HepG2 (cell line): Measurements from ENCODE around the gene POLE. TPM values are rescaled to one million over a fixed set of nuclear protein-coding genes. Genes with fewer than 3 reads are reported as not detected.

ENCODE experiments used
- AGO1 ChIP-seq: fragments of 200-400 bp; formaldehyde crosslinking; IDR thresholded peaks from 2 replicates; pipeline ENCODE4 v1.6.1; 2017; ENCODE audit warnings: mild to moderate bottlenecking, low read depth, low read length, moderate library complexity; ENCODE audit not compliant: poor library complexity, severe bottlenecking
- ASH2L ChIP-seq: fragments of 300-600, 200-600 bp; sonication (generic); IDR thresholded peaks from 2 replicates; pipeline ENCODE4 v1.7.0; 2017; ENCODE audit warnings: low read depth, mild to moderate bottlenecking, moderate library complexity, mixed read lengths, low read length; ENCODE audit not compliant: insufficient read length
- CAMTA2 ChIP-seq: sonication (generic); formaldehyde crosslinking; IDR thresholded peaks from 2 replicates; pipeline ENCODE4 v1.4.0; 2020; ENCODE audit warnings: mild to moderate bottlenecking, missing genetic modification reagents, borderline replicate concordance
- ESRRA ChIP-seq: sonication (generic); formaldehyde crosslinking; IDR thresholded peaks from 2 replicates; pipeline ENCODE4 v1.5.1; 2020; ENCODE audit warnings: mild to moderate bottlenecking, low read depth, missing genetic modification reagents
- ETV5 ChIP-seq: IDR thresholded peaks from 2 replicates; pipeline ENCODE4 v1.6.1; 2018; ENCODE audit warnings: missing biosample characterization, missing genetic modification reagents, inconsistent platforms, borderline replicate concordance
- KMT2A ChIP-seq: sonication (generic); formaldehyde crosslinking; IDR thresholded peaks from 2 replicates; pipeline ENCODE4 v1.4.0; 2020; ENCODE audit warnings: missing genetic modification reagents
- PAX8 ChIP-seq: sonication (generic); formaldehyde crosslinking; IDR thresholded peaks from 2 replicates; pipeline ENCODE4 v1.8.0; 2022; ENCODE audit warnings: mild to moderate bottlenecking, missing genetic modification reagents, borderline replicate concordance
- PITX1 ChIP-seq: sonication (generic); formaldehyde crosslinking; IDR thresholded peaks from 2 replicates; pipeline ENCODE4 v1.5.1; 2020; ENCODE audit warnings: mild to moderate bottlenecking, missing genetic modification reagents
- SPEN ChIP-seq: sonication (generic); formaldehyde crosslinking; IDR thresholded peaks from 2 replicates; pipeline ENCODE4 v1.5.1; 2020; ENCODE audit warnings: low read depth, mild to moderate bottlenecking, missing genetic modification reagents
- ZFP36L2 ChIP-seq: sonication (generic); formaldehyde crosslinking; IDR thresholded peaks from 2 replicates; pipeline ENCODE4 v1.4.0; 2020; ENCODE audit warnings: missing genetic modification reagents
- ZFX ChIP-seq: sonication (generic); formaldehyde crosslinking; IDR thresholded peaks from 2 replicates; pipeline ENCODE4 v1.4.0; 2020; ENCODE audit warnings: mild to moderate bottlenecking, low read depth, missing genetic modification reagents, moderate library complexity
- ZNF121 ChIP-seq: sonication (generic); formaldehyde crosslinking; IDR thresholded peaks from 2 replicates; pipeline ENCODE4 v1.5.0; 2020; ENCODE audit warnings: mild to moderate bottlenecking, missing genetic modification reagents
- ZNF44 ChIP-seq: sonication (generic); formaldehyde crosslinking; IDR thresholded peaks from 2 replicates; pipeline ENCODE4 v1.5.1; 2020; ENCODE audit warnings: mild to moderate bottlenecking, missing genetic modification reagents
- ZNF496 ChIP-seq: sonication (generic); formaldehyde crosslinking; IDR thresholded peaks from 2 replicates; pipeline ENCODE4 v1.8.1; 2023; ENCODE audit warnings: mild to moderate bottlenecking, moderate library complexity, missing genetic modification reagents; ENCODE audit not compliant: insufficient replicate concordance
- polyA plus RNA-seq, 8 experiments: library from polyadenylated mRNA; depleted of rRNA in 3 of 8; stranded (reverse) in 7 of 8; unstranded in 1 of 8; fragments of >200 nt; fragmentation: Illumina TruSeq in 4 of 8; extraction: Trizol in 4 of 8; gene quantifications; 2 replicates each; pipeline versions ENCODE4 v1.2.1 to v1.2.3, GENCODE V29; 2011 to 2016; ENCODE audit warnings: low read depth in 4 of 8, missing spikeins in 1 of 8, mixed read lengths in 1 of 8; ENCODE audit not compliant: insufficient read depth in 1 of 8
- total RNA-seq, 5 experiments: library from RNA; depleted of rRNA; stranded (reverse); fragments of >200 nt; fragmentation: Illumina TruSeq; extraction: Trizol; gene quantifications; 2 replicates each; pipeline ENCODE4 v1.2.3, GENCODE V29; 2016; ENCODE audit warnings: low read depth in 1 of 5
- TF ChIP-seq, protein P1 (sequence below): sonication (generic); formaldehyde crosslinking; IDR thresholded peaks from 2 replicates; pipeline ENCODE4 v1.5.0; 2020; ENCODE audit warnings: mild to moderate bottlenecking, missing genetic modification reagents, borderline replicate concordance
- TF ChIP-seq, protein P2 (sequence below): sonication (generic); formaldehyde crosslinking; IDR thresholded peaks from 2 replicates; pipeline ENCODE4 v1.4.0; 2020; ENCODE audit warnings: missing genetic modification reagents, borderline replicate concordance
- TF ChIP-seq, protein P3 (sequence below): sonication (generic); formaldehyde crosslinking; conservative IDR thresholded peaks from 2 replicates; pipeline ENCODE4 v1.8.1; 2023; ENCODE audit warnings: missing genetic modification reagents
- TF ChIP-seq, protein P4 (sequence below): sonication (generic); formaldehyde crosslinking; conservative IDR thresholded peaks from 2 replicates; pipeline ENCODE4 v1.4.0; 2020; ENCODE audit warnings: missing genetic modification reagents

Gene POLE
- total and polyA plus RNA-seq, 2 of the 13 experiments (the other 11 are each of a cell fraction or from before 2014, with no cell fraction given): 25.3 to 52.2 TPM

DNA sequence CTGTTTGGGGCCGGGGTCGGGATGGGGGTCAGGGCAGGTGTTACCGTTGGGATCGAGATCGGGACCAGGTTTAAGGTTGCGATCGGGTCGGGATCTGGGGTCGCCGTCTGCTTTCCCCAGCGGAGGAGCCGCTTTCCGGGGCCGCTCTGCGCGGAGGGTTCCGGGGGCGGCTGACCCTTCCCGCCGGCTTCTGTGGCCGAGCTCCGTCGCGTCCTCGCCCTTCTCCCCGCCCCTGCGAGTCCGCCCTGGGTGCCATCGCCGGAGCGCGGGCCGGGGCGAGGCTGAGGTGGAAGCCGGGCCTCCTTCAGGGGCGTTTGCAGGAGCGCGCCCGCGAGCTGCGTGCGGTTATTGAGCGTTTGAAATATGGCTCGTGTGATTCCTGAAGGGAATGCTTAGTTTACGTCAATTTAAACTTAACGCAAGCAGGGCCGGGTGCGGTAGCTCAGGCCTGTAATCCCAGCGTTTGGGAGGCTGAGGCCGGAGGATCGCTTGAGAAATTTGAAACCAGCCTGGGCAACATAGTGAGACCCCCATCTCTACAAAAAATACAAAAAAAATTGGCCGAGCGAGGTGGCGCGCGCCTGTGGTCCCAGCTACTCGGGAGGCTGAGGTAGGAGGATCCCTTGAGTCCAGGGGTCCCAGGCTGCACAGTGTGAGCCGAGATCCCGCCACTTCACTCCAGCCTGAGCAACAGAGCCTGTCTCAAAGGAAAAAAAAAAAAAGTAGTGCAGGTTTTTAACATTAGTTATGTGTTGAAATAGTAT, 24.1 kb upstream of the POLE start (continued):
- TF ChIP-seq, protein P1, sequence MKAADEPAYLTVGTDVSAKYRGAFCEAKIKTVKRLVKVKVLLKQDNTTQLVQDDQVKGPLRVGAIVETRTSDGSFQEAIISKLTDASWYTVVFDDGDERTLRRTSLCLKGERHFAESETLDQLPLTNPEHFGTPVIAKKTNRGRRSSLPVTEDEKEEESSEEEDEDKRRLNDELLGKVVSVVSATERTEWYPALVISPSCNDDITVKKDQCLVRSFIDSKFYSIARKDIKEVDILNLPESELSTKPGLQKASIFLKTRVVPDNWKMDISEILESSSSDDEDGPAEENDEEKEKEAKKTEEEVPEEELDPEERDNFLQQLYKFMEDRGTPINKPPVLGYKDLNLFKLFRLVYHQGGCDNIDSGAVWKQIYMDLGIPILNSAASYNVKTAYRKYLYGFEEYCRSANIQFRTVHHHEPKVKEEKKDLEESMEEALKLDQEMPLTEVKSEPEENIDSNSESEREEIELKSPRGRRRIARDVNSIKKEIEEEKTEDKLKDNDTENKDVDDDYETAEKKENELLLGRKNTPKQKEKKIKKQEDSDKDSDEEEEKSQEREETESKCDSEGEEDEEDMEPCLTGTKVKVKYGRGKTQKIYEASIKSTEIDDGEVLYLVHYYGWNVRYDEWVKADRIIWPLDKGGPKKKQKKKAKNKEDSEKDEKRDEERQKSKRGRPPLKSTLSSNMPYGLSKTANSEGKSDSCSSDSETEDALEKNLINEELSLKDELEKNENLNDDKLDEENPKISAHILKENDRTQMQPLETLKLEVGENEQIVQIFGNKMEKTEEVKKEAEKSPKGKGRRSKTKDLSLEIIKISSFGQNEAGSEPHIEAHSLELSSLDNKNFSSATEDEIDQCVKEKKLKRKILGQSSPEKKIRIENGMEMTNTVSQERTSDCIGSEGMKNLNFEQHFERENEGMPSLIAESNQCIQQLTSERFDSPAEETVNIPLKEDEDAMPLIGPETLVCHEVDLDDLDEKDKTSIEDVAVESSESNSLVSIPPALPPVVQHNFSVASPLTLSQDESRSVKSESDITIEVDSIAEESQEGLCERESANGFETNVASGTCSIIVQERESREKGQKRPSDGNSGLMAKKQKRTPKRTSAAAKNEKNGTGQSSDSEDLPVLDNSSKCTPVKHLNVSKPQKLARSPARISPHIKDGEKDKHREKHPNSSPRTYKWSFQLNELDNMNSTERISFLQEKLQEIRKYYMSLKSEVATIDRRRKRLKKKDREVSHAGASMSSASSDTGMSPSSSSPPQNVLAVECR (CRISPR knock-in tag): no peak
- TF ChIP-seq CAMTA2 (no peak), ZNF44 (CRISPR knock-in tag) (no peak), PAX8 (CRISPR knock-in tag) (no peak), KMT2A (CRISPR knock-in tag) (no peak), ASH2L (no peak), ZFX (CRISPR knock-in tag) (0 out of 2 replicates have a peak, but pooled peaks have one; percentile 33), ZNF121 (peak; percentile 96), AGO1 (no peak), SPEN (no peak), ESRRA (CRISPR knock-in tag) (0 out of 2 replicates have a peak, but pooled peaks have one; percentile 17), ZNF496 (CRISPR knock-in tag) (no peak), PITX1 (CRISPR knock-in tag) (no peak), ZFP36L2 (CRISPR knock-in tag) (no peak), ETV5 (CRISPR knock-in tag) (no peak)
- TF ChIP-seq, protein P2, sequence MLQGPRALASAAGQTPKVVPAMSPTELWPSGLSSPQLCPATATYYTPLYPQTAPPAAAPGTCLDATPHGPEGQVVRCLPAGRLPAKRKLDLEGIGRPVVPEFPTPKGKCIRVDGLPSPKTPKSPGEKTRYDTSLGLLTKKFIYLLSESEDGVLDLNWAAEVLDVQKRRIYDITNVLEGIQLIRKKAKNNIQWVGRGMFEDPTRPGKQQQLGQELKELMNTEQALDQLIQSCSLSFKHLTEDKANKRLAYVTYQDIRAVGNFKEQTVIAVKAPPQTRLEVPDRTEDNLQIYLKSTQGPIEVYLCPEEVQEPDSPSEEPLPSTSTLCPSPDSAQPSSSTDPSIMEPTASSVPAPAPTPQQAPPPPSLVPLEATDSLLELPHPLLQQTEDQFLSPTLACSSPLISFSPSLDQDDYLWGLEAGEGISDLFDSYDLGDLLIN: no peak
- TF ChIP-seq, protein P3, sequence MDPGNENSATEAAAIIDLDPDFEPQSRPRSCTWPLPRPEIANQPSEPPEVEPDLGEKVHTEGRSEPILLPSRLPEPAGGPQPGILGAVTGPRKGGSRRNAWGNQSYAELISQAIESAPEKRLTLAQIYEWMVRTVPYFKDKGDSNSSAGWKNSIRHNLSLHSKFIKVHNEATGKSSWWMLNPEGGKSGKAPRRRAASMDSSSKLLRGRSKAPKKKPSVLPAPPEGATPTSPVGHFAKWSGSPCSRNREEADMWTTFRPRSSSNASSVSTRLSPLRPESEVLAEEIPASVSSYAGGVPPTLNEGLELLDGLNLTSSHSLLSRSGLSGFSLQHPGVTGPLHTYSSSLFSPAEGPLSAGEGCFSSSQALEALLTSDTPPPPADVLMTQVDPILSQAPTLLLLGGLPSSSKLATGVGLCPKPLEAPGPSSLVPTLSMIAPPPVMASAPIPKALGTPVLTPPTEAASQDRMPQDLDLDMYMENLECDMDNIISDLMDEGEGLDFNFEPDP (CRISPR knock-in tag): no peak
- TF ChIP-seq, protein P4, sequence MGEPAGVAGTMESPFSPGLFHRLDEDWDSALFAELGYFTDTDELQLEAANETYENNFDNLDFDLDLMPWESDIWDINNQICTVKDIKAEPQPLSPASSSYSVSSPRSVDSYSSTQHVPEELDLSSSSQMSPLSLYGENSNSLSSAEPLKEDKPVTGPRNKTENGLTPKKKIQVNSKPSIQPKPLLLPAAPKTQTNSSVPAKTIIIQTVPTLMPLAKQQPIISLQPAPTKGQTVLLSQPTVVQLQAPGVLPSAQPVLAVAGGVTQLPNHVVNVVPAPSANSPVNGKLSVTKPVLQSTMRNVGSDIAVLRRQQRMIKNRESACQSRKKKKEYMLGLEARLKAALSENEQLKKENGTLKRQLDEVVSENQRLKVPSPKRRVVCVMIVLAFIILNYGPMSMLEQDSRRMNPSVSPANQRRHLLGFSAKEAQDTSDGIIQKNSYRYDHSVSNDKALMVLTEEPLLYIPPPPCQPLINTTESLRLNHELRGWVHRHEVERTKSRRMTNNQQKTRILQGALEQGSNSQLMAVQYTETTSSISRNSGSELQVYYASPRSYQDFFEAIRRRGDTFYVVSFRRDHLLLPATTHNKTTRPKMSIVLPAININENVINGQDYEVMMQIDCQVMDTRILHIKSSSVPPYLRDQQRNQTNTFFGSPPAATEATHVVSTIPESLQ (CRISPR knock-in tag): no peak
